ENCODE measurements around the gene TMCC1. TPM values are rescaled to one million over a fixed set of nuclear protein-coding genes. Genes with fewer than 3 reads are reported as not detected.
"Not testable (repeated sequence)": the region's sequence is repeated elsewhere in the genome, so short reads cannot be mapped to it uniquely, and the experiment has no call there.

TMCC1 gene
- total RNA-seq, 1 donor from 2014 or later: 11.5 TPM

- Histone ChIP-seq H3K27ac (peak overlapping the region; percentile 83 to 94), H3K27me3 (no peaks in the 10 kb centered on the region), H3K36me3 (no peaks in the 10 kb centered on the region), H3K4me3 (peak overlapping the region; percentile 66 to 94), H3K4me1 (peaks cover 4 to 7% of the 10 kb centered on the region in 2 donors), H3K9me3 (no peaks in the 10 kb centered on the region)
- TF ChIP-seq CTCF (IDR thresholded peaks at IDR 0.05): no peak
- intact Hi-C loops (cut with DNase I): loop anchor here (2.0 to 5.0 kb wide), 2 partner anchors 60 to 218 kb away; no protein-coding TSS in a partner anchor
- DNase-seq (ENCODE audit: low spot score in 2 of 2): no peak
Measured at GRCh38 chr3:129892486-129892856, 1.0 kb downstream of the TMCC1 start.

DNA sequence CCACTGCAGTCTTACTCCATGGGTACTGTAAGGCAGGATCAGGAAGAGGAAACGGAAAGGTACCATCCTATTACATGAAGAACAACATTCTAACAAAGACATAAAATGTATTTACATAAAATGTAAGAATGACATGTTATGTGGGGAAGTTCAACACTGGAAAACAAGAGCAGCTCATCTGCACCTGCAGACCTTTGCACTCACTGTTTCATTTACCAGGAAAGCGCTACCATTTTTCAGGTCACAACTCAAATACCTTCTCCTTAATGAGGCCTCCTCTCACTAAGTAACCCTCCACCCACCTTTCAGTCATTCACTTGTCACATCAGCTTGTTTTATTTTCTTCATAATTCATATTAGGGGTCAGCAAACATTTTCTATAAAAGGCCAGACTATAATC lies 2.6 kb downstream of the TMCC1 start:
- peaks cover 4 to 7% of the 10 kb centered on the region in 2 donors for H3K4me1 ChIP-seq
- H3K27ac ChIP-seq: no peak overlapping the region
- intact Hi-C loops (cut with DNase I): loop anchor here (5.0 kb wide), 1 partner anchor 59 kb away; no protein-coding TSS in a partner anchor
- TF ChIP-seq CTCF (IDR thresholded peaks at IDR 0.05): no peak
- DNase-seq (ENCODE audit: low spot score in 2 of 2): no peak
- H3K27me3 ChIP-seq: no peaks in the 10 kb centered on the region
- no peaks in the 10 kb centered on the region for H3K36me3 ChIP-seq
- H3K9me3 ChIP-seq: no peaks in the 10 kb centered on the region
- no peak overlapping the region for H3K4me3 ChIP-seq

DNA sequence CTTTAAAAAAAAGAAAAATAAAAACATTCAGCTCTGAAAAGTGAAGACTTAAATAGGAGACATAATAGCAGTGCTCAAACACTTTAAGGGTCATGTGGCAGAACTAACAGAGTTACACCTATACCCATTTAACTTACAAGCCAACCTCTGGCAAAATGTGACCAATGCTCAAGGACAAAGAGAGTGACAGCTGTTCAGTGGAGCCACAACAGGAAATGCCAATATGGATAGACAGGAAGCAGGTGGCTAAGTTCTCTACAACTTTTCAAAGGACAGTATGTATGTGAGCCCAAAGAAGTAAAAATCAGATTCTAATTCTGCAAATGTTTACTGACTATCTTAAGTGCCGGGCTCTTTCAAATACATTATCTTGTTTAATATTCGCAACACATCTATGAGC lies 3.4 kb downstream of the TMCC1 start:
- Histone ChIP-seq H3K4me1 (peaks cover 4 to 7% of the 10 kb centered on the region in 2 donors), H3K4me3 (no peak overlapping the region), H3K27me3 (no peaks in the 10 kb centered on the region), H3K36me3 (no peaks in the 10 kb centered on the region), H3K9me3 (no peaks in the 10 kb centered on the region), H3K27ac (no peak overlapping the region)
- TF ChIP-seq CTCF (IDR thresholded peaks at IDR 0.05): no peak
- no peak for DNase-seq (ENCODE audit: low spot score in 2 of 2)
- intact Hi-C loops (cut with DNase I): loop anchor here (5.0 kb wide), 1 partner anchor 58 kb away; no protein-coding TSS in a partner anchor

GRCh38 chr3:129888771-129889170 lies 4.7 kb downstream of the TMCC1 start:
- no peaks in the 10 kb centered on the region for H3K36me3 ChIP-seq

DNA sequence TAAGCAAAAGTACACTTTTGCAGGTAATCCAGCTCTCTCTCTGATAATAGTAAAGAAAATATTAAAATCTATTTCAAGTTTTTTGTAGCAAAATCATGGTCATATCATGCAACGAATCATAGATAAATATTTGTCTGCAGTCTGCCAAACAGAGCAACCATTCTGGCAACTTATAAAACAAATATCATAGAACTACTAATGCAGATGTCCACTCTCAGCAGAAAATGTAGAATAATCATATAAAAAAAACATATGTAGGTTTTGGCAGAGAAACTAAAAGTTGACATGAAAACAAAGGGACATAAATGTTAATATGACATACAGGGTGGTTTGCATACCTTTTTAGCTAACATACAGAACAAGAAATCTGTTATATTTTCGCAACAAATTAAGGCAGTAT lies 12.2 kb downstream of the TMCC1 start:
- peaks cover 13 to 26% of the 10 kb centered on the region in 2 donors for H3K36me3 ChIP-seq
- DNase-seq (ENCODE audit: low spot score in 2 of 2): no peak
- H3K27me3 ChIP-seq: no peaks in the 10 kb centered on the region
- no peak overlapping the region for H3K27ac ChIP-seq
- TF ChIP-seq CTCF (IDR thresholded peaks at IDR 0.05): no peak
- no peaks in the 10 kb centered on the region for H3K4me1 ChIP-seq
- intact Hi-C loops (cut with DNase I): no loop called here
- no peak overlapping the region for H3K4me3 ChIP-seq
- H3K9me3 ChIP-seq: no peaks in the 10 kb centered on the region

More at GRCh38 chr3:129888771-129889170, 4.7 kb downstream of the TMCC1 start:
- Histone ChIP-seq H3K27ac (no peak overlapping the region), H3K4me1 (peaks cover 4 to 7% of the 10 kb centered on the region in 2 donors), H3K4me3 (no peak overlapping the region), H3K27me3 (no peaks in the 10 kb centered on the region), H3K9me3 (no peaks in the 10 kb centered on the region)
- no peak for DNase-seq (ENCODE audit: low spot score in 2 of 2)
- intact Hi-C loops (cut with DNase I): no loop called here
- TF ChIP-seq CTCF (IDR thresholded peaks at IDR 0.05): no peak

DNA sequence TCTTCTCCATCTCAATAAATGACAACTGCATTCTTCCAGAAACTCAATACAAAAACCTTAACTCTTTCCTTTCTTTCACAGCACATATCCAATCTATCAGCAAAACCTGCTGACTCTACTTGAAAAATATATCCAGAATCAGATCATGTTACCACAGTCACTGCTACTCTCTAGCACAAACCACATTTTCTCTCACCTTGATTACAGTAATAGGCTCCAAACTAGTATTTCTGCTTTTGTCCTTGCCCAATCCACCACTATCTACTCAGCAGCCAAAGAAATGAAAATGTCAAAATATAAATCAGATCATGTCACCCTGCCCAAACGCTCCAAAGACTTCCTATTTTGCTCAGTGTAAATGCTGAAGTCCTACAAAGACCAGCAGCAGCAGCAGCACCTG lies 15.2 kb downstream of the TMCC1 start:
- intact Hi-C loops (cut with DNase I): no loop called here
- peaks cover 21 to 43% of the 10 kb centered on the region in 2 donors for H3K36me3 ChIP-seq
- TF ChIP-seq CTCF (IDR thresholded peaks at IDR 0.05): no peak

GRCh38 chr3:129874479-129874878 lies 19.0 kb downstream of the TMCC1 start:
- H3K36me3 ChIP-seq: peaks cover 21 to 35% of the 10 kb centered on the region in 2 donors
- H3K4me3 ChIP-seq; intact Hi-C loops (cut with DNase I): not testable (repeated sequence)

More for the DNA sequence above, 15.2 kb downstream of the TMCC1 start:
- Histone ChIP-seq H3K27me3 (no peaks in the 10 kb centered on the region), H3K27ac (no peak overlapping the region), H3K4me1 (no peaks in the 10 kb centered on the region), H3K4me3 (no peak overlapping the region), H3K9me3 (no peaks in the 10 kb centered on the region)
- DNase-seq (ENCODE audit: low spot score in 2 of 2): no peak

More at GRCh38 chr3:129874479-129874878, 19.0 kb downstream of the TMCC1 start:
- H3K27me3 ChIP-seq; DNase-seq (ENCODE audit: low spot score in 2 of 2); H3K27ac ChIP-seq; H3K4me1 ChIP-seq; H3K9me3 ChIP-seq: not testable (repeated sequence)
